Stimulated activated CD4-positive, alpha-beta T cell treated with anti-CD3 and anti-CD28 coated beads, Interleukin-12 subunit alpha, Interleukin-12 subunit beta, amount 100 ng/mL, for 4 hours (primary cell): ENCODE data around the gene KIAA1549.
"Not testable (repeated sequence)": the region's sequence is repeated elsewhere in the genome, so short reads cannot be mapped to it uniquely, and the experiment has no call there.

Source experiments
- DNase-seq: peaks from one replicate; pipeline ENCODE4 v3.0.0-alpha.2; 2020

The KIAA1549 gene

DNA sequence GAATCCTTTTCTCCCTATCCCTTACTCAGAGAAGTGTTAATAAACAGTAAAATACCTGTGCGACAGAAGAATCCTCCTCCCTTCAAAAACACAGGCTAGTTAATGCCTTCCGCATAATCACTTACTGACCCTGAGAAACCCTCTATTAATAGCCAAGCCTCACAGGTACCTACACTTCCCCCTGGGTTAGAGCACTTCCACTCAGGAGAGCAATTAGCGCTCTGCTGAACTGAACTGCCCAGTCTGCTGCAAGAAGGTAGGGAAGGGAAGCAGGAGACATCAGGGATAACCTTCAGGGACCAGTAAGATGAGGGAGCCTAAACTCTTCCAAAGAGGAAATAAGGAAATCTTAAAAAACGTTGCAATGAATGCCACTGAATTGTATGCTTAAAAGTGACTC is 39.6 kb downstream of the KIAA1549 start:
- no peak for DNase-seq

DNA sequence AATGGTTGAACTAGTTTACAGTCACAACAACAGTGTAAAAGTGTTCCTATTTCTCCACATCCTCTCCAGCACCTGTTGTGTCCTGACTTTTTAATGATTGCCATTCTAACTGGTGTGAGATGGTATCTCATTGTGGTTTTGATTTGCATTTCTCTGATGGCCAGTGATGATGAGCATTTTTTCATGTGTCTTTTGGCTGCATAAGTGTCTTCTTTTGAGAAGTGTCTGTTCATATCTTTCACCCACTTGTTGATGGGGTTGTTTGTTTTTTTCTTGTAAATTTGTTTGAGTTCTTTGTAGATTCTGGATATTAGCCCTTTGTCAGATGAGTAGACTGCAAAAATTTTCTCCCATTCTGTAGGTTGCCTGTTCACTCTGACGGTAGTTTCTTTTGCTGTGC is 40.6 kb downstream of the KIAA1549 start:
- not testable (repeated sequence) for DNase-seq

DNA sequence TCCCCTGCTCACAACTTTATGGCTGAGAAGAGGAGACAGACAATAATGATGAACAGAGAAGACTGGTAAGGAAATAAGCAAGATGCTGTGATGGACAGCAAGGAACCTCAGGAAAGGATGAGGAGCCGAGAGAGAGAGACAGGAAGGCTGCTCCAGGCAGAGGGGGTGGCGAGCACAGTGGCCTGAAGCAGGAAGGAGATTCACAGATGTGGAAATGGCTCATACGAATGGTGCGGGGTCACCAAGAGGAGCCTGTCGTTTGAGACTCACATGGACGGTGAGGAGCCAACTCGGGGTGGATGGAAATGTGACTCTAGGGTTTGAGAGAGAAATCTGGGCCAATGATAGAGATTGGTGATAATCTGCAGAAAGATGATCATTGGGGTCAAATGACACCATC is 43.7 kb downstream of the KIAA1549 start:
- no peak for DNase-seq

DNA sequence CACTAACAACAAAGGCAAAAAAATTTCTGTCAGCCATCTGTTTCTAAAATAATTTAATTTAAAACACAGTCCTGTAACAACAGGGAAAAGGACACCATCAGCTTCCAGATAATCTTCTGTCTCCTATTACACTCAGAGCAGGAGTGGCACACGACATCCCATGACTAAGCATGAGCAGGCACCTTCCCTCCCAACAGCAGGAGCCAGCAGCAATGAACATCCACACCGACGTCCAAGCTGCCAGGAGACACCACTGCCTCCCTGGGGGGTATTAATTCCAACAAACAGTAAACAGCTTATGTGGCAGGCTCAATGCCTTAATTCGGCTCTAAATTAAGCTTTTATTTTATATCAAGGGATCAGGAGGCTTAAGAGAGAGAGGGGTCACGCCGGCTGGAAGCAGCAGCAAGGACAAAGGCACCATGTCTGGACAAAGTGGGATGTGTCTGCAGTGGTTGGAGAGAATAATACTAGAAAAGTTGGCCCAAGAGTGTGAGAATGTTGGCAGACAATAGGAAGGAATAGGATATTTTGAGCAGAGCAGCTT is 45.7 kb downstream of the KIAA1549 start:
- DNase-seq: no peak

DNA sequence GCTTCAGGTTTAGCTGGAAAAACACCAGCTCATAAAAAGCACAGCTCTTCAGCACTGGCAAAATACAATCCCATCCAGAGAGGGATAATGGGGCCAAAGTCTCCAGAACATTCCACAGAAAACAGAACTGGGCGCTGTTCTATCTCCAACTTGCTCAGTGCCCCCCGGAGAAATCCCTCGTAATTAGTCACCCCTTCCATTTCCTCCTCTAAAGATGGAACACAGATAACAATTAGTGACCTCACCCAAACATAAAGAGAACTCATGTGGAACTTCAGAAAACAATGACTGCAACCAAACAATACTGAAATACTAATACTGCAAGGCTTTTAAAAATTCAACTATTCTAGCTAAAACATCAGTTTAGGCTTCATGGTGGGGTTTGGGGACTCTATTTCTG is 46.3 kb downstream of the KIAA1549 start:
- DNase-seq: no peak

- DNase-seq: no peak
Observed at GRCh38 chr7:138934367-138934766, 46.8 kb downstream of the KIAA1549 start.

DNA sequence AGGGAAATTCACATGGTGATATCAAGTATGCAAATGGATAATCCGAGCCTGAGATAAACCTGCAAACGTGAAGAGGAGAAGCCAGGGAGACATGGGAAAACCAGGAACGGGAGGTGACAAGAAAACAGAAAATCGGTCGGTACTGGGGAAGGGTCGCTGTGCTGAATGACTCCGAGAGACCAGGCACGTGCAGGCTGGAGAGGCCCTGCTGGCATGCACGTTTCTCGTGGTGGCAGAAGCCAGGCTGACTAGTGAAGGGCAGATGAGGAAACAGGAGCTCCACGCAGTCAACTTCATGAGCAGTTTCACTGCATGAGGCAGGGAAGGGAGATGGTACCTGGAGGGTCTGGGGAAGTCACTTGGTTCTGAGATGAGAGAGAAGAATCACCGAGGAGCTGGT is 48.3 kb downstream of the KIAA1549 start:
- DNase-seq: no peak

- DNase-seq: no peak
Observed at GRCh38 chr7:138932427-138932826, 48.8 kb downstream of the KIAA1549 start.

GRCh38 chr7:138929969-138930368 is 51.2 kb downstream of the KIAA1549 start:
- DNase-seq: no peak

DNA sequence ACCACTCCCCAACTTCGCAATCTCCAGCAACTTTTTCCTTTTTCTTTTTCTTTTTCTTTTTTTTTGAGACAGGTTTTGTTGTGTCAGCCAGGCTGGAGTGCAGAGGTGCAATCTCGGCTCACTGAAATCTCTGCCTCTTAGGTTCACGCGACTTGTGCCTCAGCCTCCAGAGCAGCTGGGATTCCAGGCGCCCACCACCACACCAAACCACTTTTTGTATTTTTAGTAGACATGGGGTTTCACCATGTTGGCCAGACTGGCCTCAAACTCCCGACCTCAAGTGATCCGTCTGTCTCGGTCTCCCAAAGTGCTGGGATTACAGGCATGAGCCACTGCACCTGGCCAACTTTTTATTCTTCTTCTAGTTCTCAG is 55.0 kb downstream of the KIAA1549 start:
- no peak for DNase-seq

DNA sequence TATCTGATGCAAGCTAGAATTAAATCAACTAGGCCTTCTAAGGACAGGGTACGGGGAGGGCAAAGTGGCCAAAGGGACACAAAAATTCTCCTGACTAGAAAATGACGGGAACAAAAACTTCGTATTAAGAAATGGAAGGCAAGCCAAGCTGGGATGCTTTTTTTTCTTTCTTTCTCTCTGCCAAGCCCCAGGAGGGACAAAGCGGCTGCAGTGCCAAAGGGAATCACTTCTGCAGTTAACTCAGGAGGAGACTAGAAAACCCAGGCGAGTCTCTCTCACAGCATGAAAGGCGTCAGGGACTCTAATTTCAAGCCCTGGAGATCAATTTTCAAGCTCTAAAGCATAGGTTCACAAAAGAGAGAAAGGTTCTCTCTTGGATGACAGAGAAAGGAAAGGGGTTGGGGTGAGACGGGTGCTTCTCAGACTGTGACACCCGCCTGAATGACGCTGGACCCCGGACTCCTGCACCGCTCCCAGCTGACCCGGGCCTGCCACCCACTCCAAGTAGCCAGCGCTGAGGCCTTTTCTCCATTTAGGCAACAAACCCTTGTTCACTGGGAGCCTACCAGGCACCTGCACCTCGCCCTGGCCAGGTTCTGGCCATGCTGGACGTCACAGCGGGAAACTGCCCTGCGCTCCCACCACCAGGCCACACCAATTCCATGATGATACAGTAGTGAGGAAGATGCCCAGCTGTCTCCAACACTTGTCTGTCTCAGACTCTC is 56.5 kb downstream of the KIAA1549 start:
- no peak for DNase-seq

DNA sequence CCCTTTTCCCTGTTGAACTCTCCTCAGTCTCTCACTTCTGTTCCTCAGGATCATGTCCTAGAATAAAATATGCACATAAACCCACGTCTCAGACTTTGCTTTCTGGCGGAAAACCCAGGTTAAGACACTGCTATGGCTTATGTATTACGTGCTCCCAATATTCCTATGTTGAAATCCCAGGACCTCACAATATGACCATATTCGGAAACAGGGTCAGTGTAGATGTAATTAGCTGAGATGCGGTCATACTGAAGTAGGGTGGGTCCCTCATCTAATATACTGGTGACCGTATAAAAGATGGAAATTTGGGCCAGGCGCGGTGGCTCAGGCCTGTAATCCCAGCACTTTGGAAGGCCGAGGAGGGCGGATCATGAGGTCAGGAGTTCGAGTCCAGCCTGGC is 59.9 kb downstream of the KIAA1549 start:
- DNase-seq: no peak

DNA sequence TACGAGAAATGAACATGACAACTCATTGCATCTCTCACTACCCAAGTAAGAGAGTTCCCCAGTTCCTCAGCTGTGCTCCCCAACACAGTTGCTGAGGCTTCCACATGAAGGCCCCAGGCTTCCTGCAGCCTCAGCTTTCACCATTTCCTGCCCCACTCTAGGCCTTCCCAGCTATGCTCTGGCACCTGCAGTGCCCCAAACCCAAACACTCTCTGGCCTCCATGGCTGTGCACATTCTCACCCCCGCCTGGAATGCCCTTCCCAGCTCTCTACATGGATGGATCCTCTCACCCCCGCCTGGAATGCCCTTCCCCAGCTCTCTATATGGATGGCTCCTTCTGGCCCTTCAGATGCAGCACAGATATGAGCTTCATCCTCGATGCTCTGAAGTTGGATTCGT is 61.3 kb downstream of the KIAA1549 start:
- DNase-seq: no peak

DNA sequence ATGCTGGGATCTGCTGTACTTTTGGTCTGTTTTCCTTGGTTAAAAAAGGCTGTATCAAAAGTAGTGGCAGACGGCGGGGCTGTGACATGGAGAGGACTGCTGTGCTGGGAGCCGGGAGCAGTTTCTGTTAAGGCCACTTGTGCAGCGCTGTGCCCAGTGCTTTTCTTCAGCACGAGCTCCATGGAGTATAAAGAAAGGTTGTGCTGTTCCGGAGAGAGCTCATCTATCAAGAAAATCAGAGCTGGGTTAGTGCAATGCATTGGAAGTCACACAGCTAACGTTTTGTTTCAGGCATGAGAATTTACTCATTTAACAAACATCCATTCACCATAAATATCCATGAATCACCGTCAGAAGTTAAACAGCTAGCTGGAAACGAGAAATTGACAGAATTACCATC is 62.0 kb downstream of the KIAA1549 start:
- DNase-seq: no peak

DNA sequence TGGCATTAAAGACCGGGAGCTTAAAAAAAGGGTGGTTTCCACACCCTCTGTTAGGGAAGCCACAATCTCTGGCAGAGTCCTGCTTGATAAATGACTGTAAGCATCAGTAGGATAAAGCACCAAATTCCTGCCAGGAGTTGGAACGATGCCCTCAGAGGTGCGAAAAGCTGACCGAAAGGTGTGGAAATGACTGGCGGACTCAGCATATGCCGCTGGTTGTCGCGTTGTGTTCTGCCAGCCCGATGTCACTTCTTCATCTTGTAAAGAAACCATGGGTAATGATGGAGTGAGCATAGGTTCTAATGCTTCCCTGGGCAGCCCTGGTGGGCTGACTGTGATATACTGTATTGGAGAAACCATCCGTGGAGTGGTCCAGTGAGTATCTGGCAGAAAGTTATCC is 62.4 kb downstream of the KIAA1549 start:
- DNase-seq: no peak

GRCh38 chr7:138918176-138918575 is 63.0 kb downstream of the KIAA1549 start:
- DNase-seq: no peak

DNA sequence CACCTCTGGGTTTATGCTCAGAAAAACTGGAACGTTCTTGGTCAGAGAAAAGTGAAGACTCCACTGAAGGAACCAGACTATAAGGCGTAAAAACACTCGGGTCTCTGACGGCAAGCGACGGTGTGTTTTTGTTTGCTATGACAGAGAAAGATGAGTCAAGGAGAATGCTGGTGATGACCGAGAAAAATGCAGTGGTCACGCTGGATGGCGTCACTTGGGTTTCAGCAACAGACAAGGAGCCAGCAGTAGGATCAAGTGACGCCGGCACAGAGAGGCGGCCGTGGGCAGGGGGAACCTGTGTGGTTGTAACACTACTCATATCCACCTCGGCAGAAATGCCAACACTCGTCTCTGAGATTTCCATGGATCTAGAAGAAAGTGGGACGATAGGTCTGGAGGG is 63.4 kb downstream of the KIAA1549 start:
- DNase-seq: no peak

- DNase-seq: no peak
Observed at GRCh38 chr7:138916731-138917130, 64.5 kb downstream of the KIAA1549 start.

- DNase-seq: no peak
Observed at GRCh38 chr7:138916275-138916674, 64.9 kb downstream of the KIAA1549 start.

GRCh38 chr7:138913783-138914182 is 67.4 kb downstream of the KIAA1549 start:
- no peak for DNase-seq

GRCh38 chr7:138911007-138911406 is 70.2 kb downstream of the KIAA1549 start:
- DNase-seq: no peak

DNA sequence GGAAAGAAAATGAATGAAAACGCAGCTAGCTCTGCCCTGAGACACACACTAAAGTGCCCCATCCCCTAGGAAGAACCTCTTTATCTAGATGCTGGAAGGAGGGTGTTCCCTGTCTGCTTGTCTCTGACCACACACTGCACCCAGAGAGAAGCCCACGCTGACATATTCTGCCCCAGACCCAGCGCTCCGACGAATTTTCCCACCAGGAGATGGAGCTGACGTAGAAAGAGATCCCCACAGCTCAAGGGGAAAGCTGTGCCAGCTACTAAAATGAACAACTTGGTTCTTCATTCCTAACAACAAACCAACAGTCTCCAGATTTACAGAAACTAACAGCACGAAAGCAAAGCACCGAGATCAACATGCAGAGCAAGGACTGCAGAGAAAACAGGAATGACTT is 73.3 kb downstream of the KIAA1549 start:
- no peak for DNase-seq

DNA sequence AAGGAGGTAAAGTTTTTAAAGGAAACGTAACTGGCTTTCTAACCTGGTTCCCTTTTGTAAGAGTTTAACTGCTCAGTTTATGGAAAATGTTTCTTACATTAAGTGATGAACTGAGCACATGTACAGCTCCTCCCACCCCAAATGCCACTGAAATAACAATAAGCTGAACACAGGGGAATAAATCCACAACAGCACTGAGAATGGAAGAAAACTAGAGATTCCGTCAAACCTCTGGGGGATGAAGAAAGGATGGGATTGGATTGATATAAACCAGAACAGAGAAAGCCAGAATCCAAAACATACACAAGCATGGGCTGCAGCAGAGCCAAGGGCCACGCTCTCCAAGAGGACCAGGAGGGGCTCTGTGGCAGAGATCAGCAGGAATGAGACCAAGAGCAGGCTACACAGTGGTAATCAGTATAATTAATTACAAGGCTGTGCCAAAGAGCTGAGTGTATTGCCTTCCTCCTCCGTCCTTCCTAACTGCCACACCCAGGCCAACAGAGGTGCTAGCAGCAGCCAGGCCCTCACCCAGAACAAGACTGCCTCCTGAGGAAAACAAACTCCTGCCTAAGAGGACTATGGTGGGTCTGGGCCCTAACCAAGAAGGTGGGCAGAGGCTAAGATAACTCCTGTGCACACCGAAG is 73.9 kb downstream of the KIAA1549 start:
- no peak for DNase-seq

- DNase-seq: no peak
Observed at GRCh38 chr7:138903859-138904435, 77.2 kb downstream of the KIAA1549 start.
